Left renal pelvis (tissue), 4 donors: ENCODE results near the gene PSMG1. TPM values are rescaled to one million over a fixed set of nuclear protein-coding genes. Genes with fewer than 3 reads are reported as not detected.
"Not testable (repeated sequence)": the region's sequence is repeated elsewhere in the genome, so short reads cannot be mapped to it uniquely, and the experiment has no call there.

Source experiments
- DNase-seq, 4 donors: peaks; one replicate each; pipeline ENCODE4 v3.0.0-alpha.2; 2013; ENCODE audit warnings: low read depth in 4 of 4, low spot score in 3 of 4
- polyA plus RNA-seq, 4 donors: library from polyadenylated mRNA; unstranded; fragments of 120-200 nt; gene quantifications; one replicate each; pipeline ENCODE4 v1.2.1, GENCODE V29; 2013; ENCODE audit not compliant: insufficient read length in 4 of 4

The PSMG1 gene
- polyA plus RNA-seq, 4 donors: 38.6 to 48.0 (median 46.6) TPM

- DNase-seq: no peak
Observed at GRCh38 chr21:39159342-39160063, 23.7 kb downstream of the PSMG1 start.

DNA sequence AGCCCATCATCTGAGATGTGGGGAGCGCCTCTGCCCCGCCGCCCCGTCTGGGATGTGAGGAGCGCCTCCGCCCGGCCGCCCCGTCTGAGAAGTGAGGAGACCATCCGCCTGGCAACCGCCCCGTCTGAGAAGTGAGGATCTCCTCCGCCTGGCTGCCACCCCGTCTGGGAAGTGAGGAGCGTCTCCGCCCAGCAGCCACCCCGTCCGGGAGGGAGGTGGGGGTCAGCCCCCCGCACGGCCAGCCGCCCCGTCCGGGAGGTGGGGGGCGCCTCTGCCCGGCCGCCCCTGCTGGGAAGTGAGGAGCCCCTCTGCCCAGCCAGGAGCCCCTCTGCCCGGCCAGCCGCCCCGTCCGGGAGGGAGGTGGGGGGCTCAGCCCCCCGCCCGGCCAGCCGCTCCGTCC, 26.0 kb downstream of the PSMG1 start:
- not testable (repeated sequence) for DNase-seq

DNA sequence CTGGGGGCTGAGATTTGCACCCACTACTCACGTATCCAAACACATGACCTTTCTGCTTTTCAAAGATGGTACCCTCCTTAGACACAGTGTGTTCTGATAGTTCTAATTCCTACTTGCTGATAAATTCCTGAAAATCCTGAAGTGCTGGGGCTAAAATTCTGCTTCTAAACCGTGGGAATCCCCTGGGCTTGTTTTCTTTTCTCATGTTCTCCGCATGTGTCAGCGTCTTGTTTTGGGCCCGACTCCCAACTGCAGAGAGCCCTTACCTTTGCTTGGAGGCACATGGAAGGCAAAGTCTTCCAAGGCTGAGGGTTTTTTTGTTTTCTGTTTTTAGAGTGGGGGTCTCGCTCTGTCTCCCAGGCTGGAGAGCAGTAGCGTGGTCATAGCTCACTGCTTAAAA, 27.2 kb downstream of the PSMG1 start:
- no peak for DNase-seq

DNA sequence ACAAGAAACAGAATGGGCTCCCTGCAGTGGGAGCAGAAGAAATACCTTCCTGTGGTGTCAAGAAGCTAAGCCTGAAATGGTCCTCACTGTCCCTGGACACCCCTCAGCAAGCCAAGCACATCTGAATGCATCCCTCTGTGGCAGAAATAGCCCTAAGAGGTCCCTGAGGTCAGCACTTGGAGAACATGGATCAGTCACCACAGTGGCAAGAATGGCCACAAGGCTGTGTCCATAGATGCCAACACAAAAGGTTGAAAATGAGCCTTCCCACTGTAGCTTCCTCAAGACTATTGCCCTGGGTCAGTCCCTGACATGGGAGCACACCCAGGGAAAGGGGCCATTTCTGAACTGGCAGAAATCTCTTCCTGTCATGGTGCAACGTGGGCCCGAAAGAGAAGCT, 27.7 kb downstream of the PSMG1 start:
- no peak for DNase-seq

- DNase-seq: no peak
Observed at GRCh38 chr21:39153842-39154241, 29.4 kb downstream of the PSMG1 start.

GRCh38 chr21:39153373-39153772, 29.9 kb downstream of the PSMG1 start:
- DNase-seq: no peak

- DNase-seq: no peak
Observed at GRCh38 chr21:39152271-39152670, 31.0 kb downstream of the PSMG1 start.

DNA sequence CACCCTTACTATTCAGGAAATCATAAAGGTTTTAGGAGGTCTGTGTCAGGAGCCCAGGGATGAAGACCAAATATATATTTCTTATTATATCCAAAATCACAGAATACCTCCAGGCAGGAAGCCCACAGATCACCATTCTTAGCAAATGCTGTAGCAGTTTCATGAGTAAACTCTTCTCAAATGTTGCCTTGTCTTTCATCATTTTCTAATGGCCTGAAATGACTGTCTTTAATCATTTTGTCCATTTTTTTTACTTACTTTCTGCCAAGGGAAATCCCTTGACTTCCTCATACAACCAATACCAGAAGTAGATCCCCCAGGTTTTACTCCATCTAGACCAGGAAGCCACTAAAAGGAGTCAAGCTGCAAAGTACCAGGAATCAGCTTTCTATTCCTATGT, 32.4 kb downstream of the PSMG1 start:
- DNase-seq: no peak

- DNase-seq: no peak
Observed at GRCh38 chr21:39150316-39150715, 32.9 kb downstream of the PSMG1 start.

DNA sequence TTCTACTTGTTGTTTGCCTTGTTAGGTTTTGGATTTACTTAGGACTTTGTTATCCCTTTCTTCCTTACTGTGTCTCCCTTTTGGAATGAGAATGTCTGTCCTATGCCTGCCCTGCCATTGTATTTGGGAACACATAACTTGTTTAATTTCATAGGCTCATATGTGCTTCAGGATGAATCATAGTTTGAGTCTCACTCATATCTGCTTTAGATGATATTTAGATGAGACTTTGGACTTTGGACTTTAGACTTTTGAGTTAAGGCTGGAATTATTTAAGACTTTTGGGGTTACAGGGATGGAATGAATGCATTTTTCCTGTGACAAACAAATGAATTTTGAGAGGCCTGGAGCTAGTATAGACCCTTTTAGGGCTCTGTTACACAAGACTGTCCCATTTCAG, 33.4 kb downstream of the PSMG1 start:
- DNase-seq: no peak

- DNase-seq: no peak
Observed at GRCh38 chr21:39148975-39149374, 34.3 kb downstream of the PSMG1 start.

- no peak for DNase-seq
Observed at GRCh38 chr21:39144191-39144590, 39.1 kb downstream of the PSMG1 start.

GRCh38 chr21:39142972-39143371, 40.3 kb downstream of the PSMG1 start:
- DNase-seq: no peak

GRCh38 chr21:39141502-39141901, 41.7 kb downstream of the PSMG1 start:
- no peak for DNase-seq

DNA sequence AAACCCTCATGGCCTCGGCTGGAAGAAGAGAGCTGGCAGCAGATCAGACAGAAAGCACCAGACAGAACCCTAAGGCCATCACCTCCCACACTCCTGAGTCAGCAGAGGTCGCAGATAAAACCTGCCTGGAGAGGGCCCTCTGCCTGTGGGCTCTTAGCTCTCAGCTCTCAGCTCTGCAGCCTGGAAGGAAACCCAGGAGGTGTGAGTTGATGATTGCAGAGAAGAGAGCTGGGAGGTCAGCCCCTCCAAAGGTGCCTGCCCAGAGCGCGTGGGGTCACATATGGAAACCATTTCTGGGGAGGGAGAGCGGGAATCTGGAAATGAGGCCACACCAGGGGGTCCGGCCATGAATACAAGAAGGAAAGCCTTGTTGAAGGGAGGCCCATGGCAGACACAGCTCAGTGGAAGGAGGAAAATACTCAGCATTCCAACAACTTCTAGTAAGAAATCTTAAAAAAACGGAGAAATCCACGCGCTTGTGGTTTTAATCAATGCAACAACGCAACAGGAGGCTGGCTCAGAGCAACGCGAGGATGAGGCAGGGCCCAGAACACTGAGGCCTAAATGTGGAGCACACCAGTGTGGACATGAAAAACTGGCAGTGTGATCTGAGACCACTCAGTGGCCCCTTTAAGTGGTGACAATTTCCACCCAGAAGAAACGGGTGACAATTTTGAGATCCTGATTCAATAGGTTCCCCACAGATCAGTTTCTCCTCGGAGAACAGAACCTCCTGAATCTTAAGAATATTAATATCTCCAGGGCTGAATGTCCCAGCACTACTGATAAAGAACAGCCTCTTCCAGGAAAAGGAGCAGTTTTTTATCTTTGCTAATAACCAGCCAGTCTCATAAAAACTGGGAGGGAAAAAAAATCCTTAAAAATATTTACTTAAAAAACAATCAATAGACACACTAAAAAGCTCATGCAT, 45.7 kb downstream of the PSMG1 start:
- DNase-seq: no peak

DNA sequence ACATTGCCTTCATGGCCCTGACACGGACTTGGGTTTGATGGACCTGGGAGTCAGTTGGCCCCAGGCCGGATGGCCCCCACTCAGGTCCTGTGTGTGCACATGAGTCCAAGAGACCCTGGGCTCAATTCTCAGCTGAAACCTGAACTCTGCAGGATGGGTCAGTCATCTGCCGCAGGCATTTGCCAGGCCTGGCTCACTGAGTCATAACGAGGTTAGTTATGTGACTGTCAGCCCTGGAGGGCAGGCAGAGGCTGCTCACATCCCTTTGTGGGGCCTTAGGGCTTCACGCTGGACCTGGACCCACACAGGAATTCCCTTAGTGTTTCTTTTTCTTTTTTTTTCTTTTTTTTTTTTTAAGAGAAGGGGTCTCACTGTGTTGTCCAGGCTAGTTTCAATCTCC, 46.5 kb downstream of the PSMG1 start:
- no peak for DNase-seq

- DNase-seq: not testable (repeated sequence)
Observed at GRCh38 chr21:39136138-39136537, 47.1 kb downstream of the PSMG1 start.

DNA sequence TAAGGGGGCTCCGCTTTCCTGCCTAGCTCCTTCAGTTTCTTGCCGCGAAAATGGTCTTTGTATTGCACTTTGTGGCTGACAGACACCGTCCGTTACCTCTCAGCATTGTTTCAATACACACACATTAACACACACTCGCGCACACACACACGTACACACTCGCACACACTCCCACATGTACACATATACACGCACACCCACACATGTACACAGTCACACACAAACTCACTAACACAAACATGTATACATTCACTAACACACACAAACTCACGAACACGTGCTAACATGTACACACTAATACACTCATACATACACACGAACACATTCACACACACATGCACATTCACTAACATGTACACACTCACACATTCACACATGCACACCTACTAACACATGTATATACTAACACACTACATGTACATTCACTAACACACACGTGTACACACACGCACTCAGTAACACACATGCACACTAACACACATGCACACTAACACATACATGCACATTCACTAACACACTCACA, 48.9 kb downstream of the PSMG1 start:
- DNase-seq: no peak

GRCh38 chr21:39132248-39132647, 51.0 kb downstream of the PSMG1 start:
- no peak for DNase-seq

- DNase-seq: no peak
Observed at GRCh38 chr21:39131791-39132190, 51.5 kb downstream of the PSMG1 start.

DNA sequence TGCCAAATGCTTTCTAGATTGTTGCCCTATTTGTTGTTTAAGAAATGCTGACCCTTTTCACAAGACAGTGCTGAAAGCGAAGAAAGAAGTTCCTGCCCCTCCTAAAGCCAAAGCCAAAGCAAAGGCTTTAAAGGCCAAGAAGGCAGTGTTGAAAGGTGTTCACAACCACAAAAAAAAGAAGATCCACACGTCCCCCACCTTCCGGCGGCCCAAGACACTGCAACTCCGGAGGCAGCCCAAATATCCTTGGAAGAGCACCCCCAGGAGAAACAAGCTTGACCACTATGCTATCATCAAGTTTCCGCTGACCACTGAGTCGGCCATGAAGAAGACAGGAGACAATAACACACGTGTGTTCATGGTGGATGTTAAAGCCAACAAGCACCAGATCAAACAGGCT, 55.7 kb downstream of the PSMG1 start:
- DNase-seq: no peak

DNA sequence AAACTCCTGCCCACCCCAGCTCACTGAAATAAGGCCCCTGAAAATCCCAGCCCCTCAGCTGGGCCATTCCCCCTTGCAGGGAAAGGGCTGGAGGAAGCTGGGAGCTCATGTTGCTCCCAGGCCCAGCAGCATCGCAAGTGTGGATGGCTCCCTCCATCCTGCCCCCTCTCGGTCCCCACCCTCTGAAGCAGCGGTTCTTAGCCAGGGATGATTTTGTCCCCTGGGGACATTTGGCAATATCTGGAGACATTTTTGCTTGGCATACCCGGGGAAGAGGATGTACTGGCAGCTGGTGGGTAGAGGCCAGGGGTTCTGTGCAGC, 56.8 kb downstream of the PSMG1 start:
- DNase-seq: no peak
